Gastrocnemius medialis (tissue), 4 donors: Measurements from ENCODE around the gene C22orf23.

Source experiments
- CTCF ChIP-seq, 5 experiments: fragments of 450-650 bp in 3 of 5; fragments of 200-600 bp in 2 of 5; sonication (generic) in 2 of 5; IDR thresholded peaks in 4 of 5; conservative IDR thresholded peaks in 1 of 5; 1 replicate in 4 of 5; 2 replicates in 1 of 5; pipeline ENCODE4 v1.5.1; 2016 to 2019; ENCODE audit warnings: antibody characterized with exemption in 5 of 5, mild to moderate bottlenecking in 3 of 5, moderate library complexity in 3 of 5
- POLR2A ChIP-seq, 2 donors: fragments of 450-650 bp; IDR thresholded peaks; one replicate each; pipeline ENCODE4 v1.6.1; 2017; ENCODE audit warnings: antibody characterized with exemption in 2 of 2, mild to moderate bottlenecking in 2 of 2, moderate library complexity in 2 of 2

- TF ChIP-seq CTCF (IDR thresholded peaks at IDR 0.05 in 4 of 5, conservative IDR thresholded peaks at IDR 0.05 in 1 of 5) (no peak), POLR2A (IDR thresholded peaks at IDR 0.05) (no peak)
These were observed 28.1 kb downstream of the C22orf23 start for GRCh38 chr22:37925330-37925729.
